H9 (cell line): Measurements from ENCODE around the gene GGACT. TPM values are rescaled to one million over a fixed set of nuclear protein-coding genes. Genes with fewer than 3 reads are reported as not detected.

Experiments
- DNase-seq: peaks from one replicate; pipeline ENCODE4 v3.0.0-alpha.2; 2017
- H2AFZ ChIP-seq: one replicate; pipeline ENCODE4 v1.6.1; 2013; ENCODE audit warnings: mild to moderate bottlenecking, low read length, control low read depth, moderate library complexity
- H2AK5ac ChIP-seq: 2 replicates; pipeline ENCODE4 v1.6.1; 2013; ENCODE audit warnings: low read length, control low read depth, mixed read lengths; ENCODE audit not compliant: insufficient read length
- H2BK120ac ChIP-seq: one replicate; pipeline ENCODE4 v1.6.1; 2013; ENCODE audit warnings: low read depth, mild to moderate bottlenecking, low read length, control low read depth, inconsistent platforms; ENCODE audit not compliant: poor library complexity, severe bottlenecking
- H2BK12ac ChIP-seq: 2 replicates; pipeline ENCODE4 v1.6.1; 2013; ENCODE audit warnings: low read length, control low read depth, mixed read lengths, low read depth; ENCODE audit not compliant: insufficient read length
- H2BK15ac ChIP-seq: 2 replicates; pipeline ENCODE4 v1.6.1; 2013; ENCODE audit warnings: low read depth, low read length, control low read depth
- H2BK20ac ChIP-seq: one replicate; pipeline ENCODE4 v1.6.1; 2013; ENCODE audit warnings: low read depth, mild to moderate bottlenecking, low read length, control low read depth, inconsistent platforms; ENCODE audit not compliant: poor library complexity, severe bottlenecking
- H2BK5ac ChIP-seq: 2 replicates; pipeline ENCODE4 v1.6.1; 2013; ENCODE audit warnings: low read length, control low read depth, mixed read lengths; ENCODE audit not compliant: insufficient read length
- H3K14ac ChIP-seq: 2 replicates; pipeline ENCODE4 v1.6.1; 2013; ENCODE audit warnings: low read length, control low read depth; ENCODE audit not compliant: insufficient read depth
- H3K18ac ChIP-seq: 2 replicates; pipeline ENCODE4 v1.6.1; 2013; ENCODE audit warnings: low read depth, mild to moderate bottlenecking, mixed read lengths, low read length, control low read depth; ENCODE audit not compliant: insufficient read length
- H3K23ac ChIP-seq: 2 replicates; pipeline ENCODE4 v1.6.1; 2013; ENCODE audit warnings: low read length, control low read depth, mixed read lengths, low read depth; ENCODE audit not compliant: insufficient read length
- H3K23me2 ChIP-seq: 2 replicates; pipeline ENCODE4 v1.6.1; 2013; ENCODE audit warnings: low read depth, mild to moderate bottlenecking, mixed read lengths, low read length, control low read depth; ENCODE audit not compliant: insufficient read length, poor library complexity, severe bottlenecking
- H3K27ac ChIP-seq: 2 replicates; pipeline ENCODE4 v1.5.1; 2013; ENCODE audit warnings: low read length, control low read depth, mixed read lengths, low read depth; ENCODE audit not compliant: insufficient read length
- H3K27me3 ChIP-seq: 2 replicates; pipeline ENCODE4 v1.6.1; 2013; ENCODE audit warnings: low read length, control low read depth, inconsistent platforms; ENCODE audit not compliant: insufficient read depth
- H3K4ac ChIP-seq: 2 replicates; pipeline ENCODE4 v1.6.1; 2013; ENCODE audit warnings: low read depth, mild to moderate bottlenecking, control low read depth, inconsistent platforms, low read length, moderate library complexity
- H3K4me1 ChIP-seq: 2 replicates; pipeline ENCODE4 v1.6.1; 2013; ENCODE audit warnings: low read length, control low read depth, inconsistent platforms; ENCODE audit not compliant: insufficient read depth
- H3K4me2 ChIP-seq: 2 replicates; pipeline ENCODE4 v1.6.1; 2013; ENCODE audit warnings: low read length, control low read depth, mixed read lengths; ENCODE audit not compliant: insufficient read length, insufficient read depth
- H3K56ac ChIP-seq: 2 replicates; pipeline ENCODE4 v1.6.1; 2013; ENCODE audit warnings: low read depth, mild to moderate bottlenecking, mixed read lengths, low read length, control low read depth; ENCODE audit not compliant: insufficient read length
- H3K79me1 ChIP-seq: 2 replicates; pipeline ENCODE4 v1.6.1; 2013; ENCODE audit warnings: low read depth, mild to moderate bottlenecking, moderate library complexity, low read length, control low read depth, inconsistent platforms; ENCODE audit not compliant: insufficient read depth, poor library complexity, severe bottlenecking
- H3K79me2 ChIP-seq: 2 replicates; pipeline ENCODE4 v1.6.1; 2013; ENCODE audit warnings: low read length, control low read depth, inconsistent platforms; ENCODE audit not compliant: insufficient read depth
- H3K9ac ChIP-seq: 2 replicates; pipeline ENCODE4 v1.6.1; 2013; ENCODE audit warnings: low read length, control low read depth, mixed read lengths; ENCODE audit not compliant: insufficient read length; ENCODE audit errors: extremely low read depth
- H3K9me3 ChIP-seq: one replicate; pipeline ENCODE4 v1.6.1; 2013; ENCODE audit warnings: low read depth, low read length, inconsistent platforms; ENCODE audit not compliant: control insufficient read depth
- H3T11ph ChIP-seq: one replicate; pipeline ENCODE4 v1.6.1; 2013; ENCODE audit warnings: mild to moderate bottlenecking, low read length, control low read depth, inconsistent platforms
- H4K20me1 ChIP-seq: one replicate; pipeline ENCODE4 v1.6.1; 2013; ENCODE audit not compliant: control insufficient read depth, insufficient read length, insufficient read depth
- H4K5ac ChIP-seq: 2 replicates; pipeline ENCODE4 v1.6.1; 2013; ENCODE audit warnings: low read depth, mild to moderate bottlenecking, mixed read lengths, low read length, control low read depth; ENCODE audit not compliant: insufficient read length
- H4K8ac ChIP-seq: replicated peaks from 2 replicates; pipeline ENCODE4 v1.6.1; 2013; ENCODE audit warnings: low read length, control low read depth, mixed read lengths, low read depth; ENCODE audit not compliant: insufficient read length
- H4K91ac ChIP-seq: 2 replicates; pipeline ENCODE4 v1.6.1; 2013; ENCODE audit warnings: low read depth, mild to moderate bottlenecking, moderate library complexity, mixed read lengths, low read length, control low read depth; ENCODE audit not compliant: insufficient read length
- H3K27ac Mint-ChIP-seq, 3 experiments: 2 replicates in 2 of 3; 3 replicates in 1 of 3; pipeline ENCODE4 v1.8.0; 2020 to 2021; ENCODE audit warnings: mixed read lengths in 3 of 3, mild to moderate bottlenecking in 1 of 3, moderate library complexity in 1 of 3
- H3K27me3 Mint-ChIP-seq: 2 replicates; pipeline ENCODE4 v1.8.0; 2021; ENCODE audit warnings: low read depth, mild to moderate bottlenecking, moderate library complexity, mixed read lengths
- H3K36me3 Mint-ChIP-seq, 3 experiments: 2 replicates in 2 of 3; 3 replicates in 1 of 3; pipeline ENCODE4 v1.8.0; 2020 to 2021; ENCODE audit warnings: low read depth in 3 of 3, mixed read lengths in 3 of 3; ENCODE audit not compliant: insufficient read depth in 1 of 3
- H3K4me1 Mint-ChIP-seq, 2 experiments: 2 replicates each; pipeline ENCODE4 v1.8.0; 2020; ENCODE audit warnings: mixed read lengths in 2 of 2
- H3K4me3 Mint-ChIP-seq, 2 experiments: 2 replicates in 1 of 2; 3 replicates in 1 of 2; pipeline ENCODE4 v1.8.0; 2020 to 2021; ENCODE audit warnings: mild to moderate bottlenecking in 2 of 2, mixed read lengths in 2 of 2, moderate library complexity in 1 of 2
- H3K9me3 Mint-ChIP-seq, 2 experiments: 2 replicates in 1 of 2; 3 replicates in 1 of 2; pipeline ENCODE4 v1.8.0; 2020; ENCODE audit warnings: mild to moderate bottlenecking in 2 of 2, mixed read lengths in 2 of 2, moderate library complexity in 1 of 2
- WGBS: extraction: QIAGEN DNeasy Blood & Tissue Kit; methylation state at CpG from one replicate; pipeline ENCODE4 v1.1.7; 2013; ENCODE audit warnings: missing lambda C conversion rate, low lambda C conversion rate, mixed read lengths; ENCODE audit not compliant: insufficient read length; ENCODE audit errors: extremely low coverage; 5-methylcytosine and 5-hydroxymethylcytosine counted together
- total RNA-seq: library from RNA; stranded (reverse); gene quantifications from 2 replicates; pipeline ENCODE4 v1.2.1, GENCODE V29; 2021
- TF ChIP-seq, protein P1 (sequence below): fragments of 200-600 bp; sonication (generic); conservative IDR thresholded peaks from 3 replicates; pipeline ENCODE4 v1.8.0; 2021; ENCODE audit warnings: antibody characterized with exemption, mild to moderate bottlenecking

Gene GGACT
- total RNA-seq, 1 experiment from 2014 or later, result 1.3 TPM

DNA sequence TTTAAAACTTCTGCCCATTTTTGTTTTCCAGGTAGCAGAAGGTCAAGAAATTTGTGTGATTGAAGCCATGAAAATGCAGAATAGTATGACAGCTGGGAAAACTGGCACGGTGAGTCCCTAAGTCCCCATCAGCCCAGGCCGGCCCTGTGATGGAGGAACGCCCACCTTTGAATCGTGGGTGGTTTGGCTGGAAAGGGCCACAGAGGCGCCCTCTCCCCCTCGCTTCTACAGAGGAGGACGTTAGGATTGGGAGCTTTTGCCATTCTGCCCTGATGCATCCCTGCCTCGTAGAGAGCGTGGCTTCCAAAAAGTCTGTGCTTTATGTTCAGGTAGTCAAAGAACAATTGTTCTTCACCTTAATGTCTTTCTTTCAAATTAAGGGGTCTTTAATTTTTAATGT, 60.9 kb downstream of the GGACT start:
- Histone ChIP-seq H3K79me1 (no peaks in the 10 kb centered on the region), H2BK15ac (no peak overlapping the region), H2BK120ac (no peak overlapping the region), H3K14ac (no peak overlapping the region), H2AK5ac (no peak overlapping the region), H3K9ac (no peak overlapping the region), H2AFZ (no peak overlapping the region), H3K56ac (no peak overlapping the region), H4K20me1 (peaks cover 2% of the 10 kb centered on the region), H3K18ac (no peak overlapping the region), H3T11ph (no peak overlapping the region), H3K23ac (no peak overlapping the region), H3K9me3 (no peaks in the 10 kb centered on the region), H4K5ac (no peak overlapping the region), H2BK20ac (no peak overlapping the region), H4K8ac (no peak overlapping the region), H4K91ac (no peak overlapping the region), H3K4me2 (no peak overlapping the region), H3K79me2 (no peaks in the 10 kb centered on the region), H2BK12ac (no peak overlapping the region), H2BK5ac (no peak overlapping the region), H3K27me3 (no peaks in the 10 kb centered on the region), H3K4ac (no peak overlapping the region), H3K27ac (no peak overlapping the region), H3K4me1 (peaks cover 4% of the 10 kb centered on the region; the same call in 1 of the 2 replicates), H3K23me2 (no peaks in the 10 kb centered on the region)
- Mint-ChIP-seq H3K4me1 (peaks cover 35 to 47% of the 10 kb centered on the region in 2 experiments), H3K36me3 (peaks cover 10 to 29% (median 20%) of the 10 kb centered on the region in 3 experiments; a peak in 6 of 7 replicates), H3K4me3 (no peak overlapping the region), H3K9me3 (no peaks in the 10 kb centered on the region), H3K27ac (no peak overlapping the region), H3K27me3 (no peaks in the 10 kb centered on the region)
- no CpG with 5 or more reads among the region's 9 CpGs for WGBS
- TF ChIP-seq, protein P1, sequence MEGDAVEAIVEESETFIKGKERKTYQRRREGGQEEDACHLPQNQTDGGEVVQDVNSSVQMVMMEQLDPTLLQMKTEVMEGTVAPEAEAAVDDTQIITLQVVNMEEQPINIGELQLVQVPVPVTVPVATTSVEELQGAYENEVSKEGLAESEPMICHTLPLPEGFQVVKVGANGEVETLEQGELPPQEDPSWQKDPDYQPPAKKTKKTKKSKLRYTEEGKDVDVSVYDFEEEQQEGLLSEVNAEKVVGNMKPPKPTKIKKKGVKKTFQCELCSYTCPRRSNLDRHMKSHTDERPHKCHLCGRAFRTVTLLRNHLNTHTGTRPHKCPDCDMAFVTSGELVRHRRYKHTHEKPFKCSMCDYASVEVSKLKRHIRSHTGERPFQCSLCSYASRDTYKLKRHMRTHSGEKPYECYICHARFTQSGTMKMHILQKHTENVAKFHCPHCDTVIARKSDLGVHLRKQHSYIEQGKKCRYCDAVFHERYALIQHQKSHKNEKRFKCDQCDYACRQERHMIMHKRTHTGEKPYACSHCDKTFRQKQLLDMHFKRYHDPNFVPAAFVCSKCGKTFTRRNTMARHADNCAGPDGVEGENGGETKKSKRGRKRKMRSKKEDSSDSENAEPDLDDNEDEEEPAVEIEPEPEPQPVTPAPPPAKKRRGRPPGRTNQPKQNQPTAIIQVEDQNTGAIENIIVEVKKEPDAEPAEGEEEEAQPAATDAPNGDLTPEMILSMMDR, result no peak
- no peak for DNase-seq
